Measurements from ENCODE around the gene MPL.

The MPL gene

GRCh38 chr1:43302201-43302600 lies 35.4 kb upstream of the MPL start:
- Histone ChIP-seq H3K4ac (ENCODE audit: low read depth, low read length) (no peak overlapping the region), H4K12ac (ENCODE audit: low read depth, low read length) (no peak overlapping the region), H3K4me2 (ENCODE audit: low read length) (no peak overlapping the region), H3K4me1 (ENCODE audit: control insufficient read depth in 1 of 2, insufficient read depth in 2 of 2, low read length in 2 of 2) (no peaks in the 10 kb centered on the region), H2AK5ac (ENCODE audit: low read length) (no peak overlapping the region), H3K18ac (ENCODE audit: low read length) (no peak overlapping the region), H3K36me3 (ENCODE audit: control insufficient read depth in 1 of 2, insufficient read depth in 2 of 2, low read length in 2 of 2) (no peaks in the 10 kb centered on the region), H3K27ac (ENCODE audit: low read depth, low read length) (no peak overlapping the region), H2BK120ac (ENCODE audit: insufficient read depth, low read length, poor library complexity) (no peak overlapping the region), H4K8ac (ENCODE audit: low read depth, low read length) (no peak overlapping the region), H2BK12ac (ENCODE audit: low read length) (no peak overlapping the region), H3K27me3 (ENCODE audit: insufficient read depth, low read length) (no peaks in the 10 kb centered on the region), H2BK5ac (ENCODE audit: low read depth, low read length, poor library complexity) (no peak overlapping the region), H3K79me1 (ENCODE audit: low read length) (no peaks in the 10 kb centered on the region), H3K9me3 (ENCODE audit: insufficient read depth, low read depth, low read length) (peaks cover 2% of the 10 kb centered on the region), H3K79me2 (ENCODE audit: control insufficient read depth, insufficient read depth, low read length, poor library complexity) (no peaks in the 10 kb centered on the region), H3K4me3 (ENCODE audit: low read depth, low read length) (no peak overlapping the region), H3K9ac (ENCODE audit: low read length) (no peak overlapping the region), H2AFZ (ENCODE audit: insufficient read depth, low read length, poor library complexity) (no peak overlapping the region), H3K23ac (ENCODE audit: low read length) (no peak overlapping the region), H4K91ac (ENCODE audit: low read depth, low read length) (no peak overlapping the region), H3K14ac (ENCODE audit: low read length) (no peak overlapping the region)
- WGBS (ENCODE audit: extremely low coverage, insufficient coverage, insufficient read length): no CpG with 5 or more reads among the region's 1 CpG
- DNase-seq: no peak

- no peak overlapping the region for H4K12ac ChIP-seq (ENCODE audit: low read depth, low read length)
- H4K8ac ChIP-seq (ENCODE audit: low read depth, low read length): no peak overlapping the region
- peaks cover 2% of the 10 kb centered on the region for H3K9me3 ChIP-seq (ENCODE audit: insufficient read depth, low read depth, low read length)
- WGBS (ENCODE audit: extremely low coverage, insufficient coverage, insufficient read length): no CpG with 5 or more reads among the region's 7 CpGs
- H3K79me2 ChIP-seq (ENCODE audit: control insufficient read depth, insufficient read depth, low read length, poor library complexity): no peaks in the 10 kb centered on the region
- no peak overlapping the region for H3K18ac ChIP-seq (ENCODE audit: low read length)
- no peaks in the 10 kb centered on the region for H3K36me3 ChIP-seq (ENCODE audit: control insufficient read depth in 1 of 2, insufficient read depth in 2 of 2, low read length in 2 of 2)
- H3K79me1 ChIP-seq (ENCODE audit: low read length): no peaks in the 10 kb centered on the region
- no peak overlapping the region for H2AFZ ChIP-seq (ENCODE audit: insufficient read depth, low read length, poor library complexity)
- H3K4me1 ChIP-seq (ENCODE audit: control insufficient read depth in 1 of 2, insufficient read depth in 2 of 2, low read length in 2 of 2): no peaks in the 10 kb centered on the region
- no peak overlapping the region for H3K4me3 ChIP-seq (ENCODE audit: low read depth, low read length)
- no peak overlapping the region for H3K27ac ChIP-seq (ENCODE audit: low read depth, low read length)
- H3K4me2 ChIP-seq (ENCODE audit: low read length): no peak overlapping the region
- no peak overlapping the region for H2BK120ac ChIP-seq (ENCODE audit: insufficient read depth, low read length, poor library complexity)
- H3K27me3 ChIP-seq (ENCODE audit: insufficient read depth, low read length): no peaks in the 10 kb centered on the region
- no peak overlapping the region for H4K91ac ChIP-seq (ENCODE audit: low read depth, low read length)
- no peak overlapping the region for H3K9ac ChIP-seq (ENCODE audit: low read length)
- H3K14ac ChIP-seq (ENCODE audit: low read length): no peak overlapping the region
- H2BK12ac ChIP-seq (ENCODE audit: low read length): no peak overlapping the region
- no peak overlapping the region for H2AK5ac ChIP-seq (ENCODE audit: low read length)
- DNase-seq: peak; percentile 28 to 53
- H3K4ac ChIP-seq (ENCODE audit: low read depth, low read length): no peak overlapping the region
- H3K23ac ChIP-seq (ENCODE audit: low read length): no peak overlapping the region
- no peak overlapping the region for H2BK5ac ChIP-seq (ENCODE audit: low read depth, low read length, poor library complexity)
These were observed 34.7 kb upstream of the MPL start for GRCh38 chr1:43302721-43303470.

- H3K79me1 ChIP-seq (ENCODE audit: low read length): no peaks in the 10 kb centered on the region
- no peak overlapping the region for H3K23ac ChIP-seq (ENCODE audit: low read length)
- no peak overlapping the region for H2AK5ac ChIP-seq (ENCODE audit: low read length)
- no peaks in the 10 kb centered on the region for H3K27me3 ChIP-seq (ENCODE audit: insufficient read depth, low read length)
- no peak overlapping the region for H2BK120ac ChIP-seq (ENCODE audit: insufficient read depth, low read length, poor library complexity)
- H3K9me3 ChIP-seq (ENCODE audit: insufficient read depth, low read depth, low read length): peaks cover 2% of the 10 kb centered on the region
- no peak overlapping the region for H3K9ac ChIP-seq (ENCODE audit: low read length)
- H3K27ac ChIP-seq (ENCODE audit: low read depth, low read length): no peak overlapping the region
- H4K91ac ChIP-seq (ENCODE audit: low read depth, low read length): no peak overlapping the region
- H3K4ac ChIP-seq (ENCODE audit: low read depth, low read length): no peak overlapping the region
- WGBS (ENCODE audit: extremely low coverage, insufficient coverage, insufficient read length): no CpG with 5 or more reads among the region's 8 CpGs
- H4K8ac ChIP-seq (ENCODE audit: low read depth, low read length): no peak overlapping the region
- H3K4me3 ChIP-seq (ENCODE audit: low read depth, low read length): no peak overlapping the region
- DNase-seq: no peak
- H3K4me1 ChIP-seq (ENCODE audit: control insufficient read depth in 1 of 2, insufficient read depth in 2 of 2, low read length in 2 of 2): no peaks in the 10 kb centered on the region
- H3K79me2 ChIP-seq (ENCODE audit: control insufficient read depth, insufficient read depth, low read length, poor library complexity): no peaks in the 10 kb centered on the region
- no peak overlapping the region for H2BK5ac ChIP-seq (ENCODE audit: low read depth, low read length, poor library complexity)
- no peak overlapping the region for H2AFZ ChIP-seq (ENCODE audit: insufficient read depth, low read length, poor library complexity)
- no peak overlapping the region for H3K4me2 ChIP-seq (ENCODE audit: low read length)
- H4K12ac ChIP-seq (ENCODE audit: low read depth, low read length): no peak overlapping the region
- no peak overlapping the region for H3K18ac ChIP-seq (ENCODE audit: low read length)
- no peak overlapping the region for H3K14ac ChIP-seq (ENCODE audit: low read length)
- H3K36me3 ChIP-seq (ENCODE audit: control insufficient read depth in 1 of 2, insufficient read depth in 2 of 2, low read length in 2 of 2): no peaks in the 10 kb centered on the region
- no peak overlapping the region for H2BK12ac ChIP-seq (ENCODE audit: low read length)
These were observed 33.9 kb upstream of the MPL start for GRCh38 chr1:43303471-43304313.

- Histone ChIP-seq H2BK12ac (ENCODE audit: low read length) (no peak overlapping the region), H3K4me3 (ENCODE audit: low read depth, low read length) (no peak overlapping the region), H3K36me3 (ENCODE audit: control insufficient read depth in 1 of 2, insufficient read depth in 2 of 2, low read length in 2 of 2) (no peaks in the 10 kb centered on the region), H3K4me1 (ENCODE audit: control insufficient read depth in 1 of 2, insufficient read depth in 2 of 2, low read length in 2 of 2) (no peaks in the 10 kb centered on the region), H3K9ac (ENCODE audit: low read length) (no peak overlapping the region), H2BK120ac (ENCODE audit: insufficient read depth, low read length, poor library complexity) (no peak overlapping the region), H3K18ac (ENCODE audit: low read length) (no peak overlapping the region), H3K27me3 (ENCODE audit: insufficient read depth, low read length) (no peaks in the 10 kb centered on the region), H4K91ac (ENCODE audit: low read depth, low read length) (no peak overlapping the region), H3K4ac (ENCODE audit: low read depth, low read length) (no peak overlapping the region), H2AFZ (ENCODE audit: insufficient read depth, low read length, poor library complexity) (no peak overlapping the region), H3K14ac (ENCODE audit: low read length) (no peak overlapping the region), H3K23ac (ENCODE audit: low read length) (no peak overlapping the region), H3K79me1 (ENCODE audit: low read length) (no peaks in the 10 kb centered on the region), H2AK5ac (ENCODE audit: low read length) (no peak overlapping the region), H2BK5ac (ENCODE audit: low read depth, low read length, poor library complexity) (no peak overlapping the region), H3K27ac (ENCODE audit: low read depth, low read length) (no peak overlapping the region), H4K12ac (ENCODE audit: low read depth, low read length) (no peak overlapping the region), H3K9me3 (ENCODE audit: insufficient read depth, low read depth, low read length) (peaks cover 3% of the 10 kb centered on the region), H3K79me2 (ENCODE audit: control insufficient read depth, insufficient read depth, low read length, poor library complexity) (no peaks in the 10 kb centered on the region), H4K8ac (ENCODE audit: low read depth, low read length) (no peak overlapping the region), H3K4me2 (ENCODE audit: low read length) (no peak overlapping the region)
- DNase-seq: no peak
- WGBS (ENCODE audit: extremely low coverage, insufficient coverage, insufficient read length): no CpG with 5 or more reads among the region's 8 CpGs
These were observed 33.3 kb upstream of the MPL start for GRCh38 chr1:43304314-43304681.
